Uterus (tissue), 2 donors: ENCODE data around the gene ATG5.

Source experiments
- CTCF ChIP-seq, 4 experiments: fragments of 200-600 bp in 2 of 4; fragments of 450-650 bp in 2 of 4; sonication (generic) in 2 of 4; IDR thresholded peaks; one replicate each; pipeline ENCODE4 v1.5.1; 2016 to 2019; ENCODE audit warnings: antibody characterized with exemption in 4 of 4, mild to moderate bottlenecking in 2 of 4, moderate library complexity in 1 of 4
- POLR2A ChIP-seq, 2 donors: fragments of 450-650 bp; IDR thresholded peaks; one replicate each; pipeline ENCODE4 v1.6.1; 2016; ENCODE audit warnings: antibody characterized with exemption in 2 of 2, mild to moderate bottlenecking in 1 of 2, moderate library complexity in 1 of 2

GRCh38 chr6:106168097-106168888 lies 157.3 kb downstream of the ATG5 start:
- TF ChIP-seq CTCF (IDR thresholded peaks at IDR 0.05) (no peak), POLR2A (IDR thresholded peaks at IDR 0.05) (no peak)
